Nucleus accumbens (tissue), 56 donors: ENCODE measurements around the gene CNTNAP5.
A peak's percentile ranks its signal among the peaks of the same experiment; 100 is the strongest.

Source experiments
- DNase-seq, 56 donors: peaks; one replicate each; lab custom pipeline; 2025; lab: John Stamatoyannopoulos, UW

CNTNAP5 gene

GRCh38 chr2:124025171-124025580, at the start of gene CNTNAP5:
TSS of gene CNTNAP5 (plus strand) at chr2:124025287. CDS start at chr2:124025651, 364 bp downstream.
- DNase-seq: peak in 43 of 56 donors; percentile 7 to 75 (median 39)

GRCh38 chr2:123976054-123976648, 48.9 kb upstream of the CNTNAP5 start:
- no peak for DNase-seq

GRCh38 chr2:123993728-123994323, 31.3 kb upstream of the CNTNAP5 start:
- peak in 3 of 56 donors; percentile 1 to 5 (median 2) for DNase-seq

GRCh38 chr2:123999681-124000080, 25.4 kb upstream of the CNTNAP5 start:
- DNase-seq: no peak

DNA sequence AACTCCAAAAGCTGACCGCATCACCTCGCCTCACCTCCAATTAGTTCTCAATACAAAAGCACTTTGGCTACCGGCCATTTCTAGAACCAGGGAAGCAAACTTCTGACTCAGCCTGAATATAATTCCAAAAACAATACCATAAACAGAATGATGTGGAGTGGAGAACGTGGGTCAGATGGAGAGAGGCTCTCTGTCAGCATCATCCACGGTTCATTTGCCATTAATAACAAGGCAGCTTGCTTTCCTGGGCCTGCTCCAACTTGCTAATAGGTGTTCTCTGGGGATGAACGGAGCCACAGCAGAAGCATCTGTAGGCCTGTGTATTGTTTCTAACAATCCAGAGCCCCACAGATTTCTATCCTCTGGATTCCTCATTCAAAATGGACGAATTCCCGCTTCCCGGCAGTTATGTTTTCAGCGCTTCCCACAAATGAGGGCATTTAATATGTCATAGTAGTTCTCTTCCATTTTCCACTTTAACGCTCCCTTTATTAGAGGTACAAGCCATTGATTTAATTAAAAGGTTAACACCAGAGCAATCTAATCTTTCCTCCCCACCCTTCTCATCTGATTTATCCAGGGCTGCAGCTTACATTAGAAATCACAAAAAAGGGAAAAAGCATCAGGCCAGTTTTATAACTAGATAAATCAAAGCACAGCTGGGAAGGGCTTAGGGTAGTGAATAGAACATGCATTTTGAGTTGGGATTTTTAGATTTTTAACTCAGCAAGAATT, 23.2 kb upstream of the CNTNAP5 start:
- no peak for DNase-seq

GRCh38 chr2:124018890-124019289, 6.2 kb upstream of the CNTNAP5 start:
- peak in 1 of 56 donors; percentile 20 for DNase-seq

DNA sequence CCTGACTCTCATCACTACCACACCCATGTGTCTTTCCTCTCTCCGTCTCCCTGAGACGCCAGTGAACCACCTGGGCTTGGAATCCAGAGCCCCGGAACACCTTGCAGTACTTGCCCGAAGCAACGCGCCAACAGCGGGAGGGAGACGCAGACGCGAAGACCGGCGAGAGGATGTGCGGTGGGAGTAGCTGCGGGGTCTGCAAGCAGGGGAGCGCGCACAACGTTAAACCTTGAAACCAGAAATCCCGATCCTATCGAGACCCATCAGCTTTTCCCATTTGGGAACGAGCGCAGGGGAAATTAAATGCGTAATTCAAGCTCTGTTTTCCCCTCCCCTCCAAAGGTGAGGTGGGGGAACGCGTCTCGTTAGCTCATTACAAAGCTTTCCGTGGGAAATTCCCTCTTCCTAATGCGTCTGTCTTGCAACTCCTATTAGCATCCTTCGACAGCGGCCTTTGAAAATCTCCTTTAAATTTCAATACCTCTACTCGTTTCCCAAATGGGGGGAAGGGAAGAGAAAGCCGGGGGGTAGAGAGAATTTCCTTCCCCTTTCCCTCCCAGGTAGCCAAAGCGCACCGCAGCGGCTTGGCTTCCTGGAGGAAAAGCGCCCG, 421 bp upstream of the CNTNAP5 start:
- DNase-seq: peak in 22 of 56 donors; percentile 4 to 51 (median 26)

DNA sequence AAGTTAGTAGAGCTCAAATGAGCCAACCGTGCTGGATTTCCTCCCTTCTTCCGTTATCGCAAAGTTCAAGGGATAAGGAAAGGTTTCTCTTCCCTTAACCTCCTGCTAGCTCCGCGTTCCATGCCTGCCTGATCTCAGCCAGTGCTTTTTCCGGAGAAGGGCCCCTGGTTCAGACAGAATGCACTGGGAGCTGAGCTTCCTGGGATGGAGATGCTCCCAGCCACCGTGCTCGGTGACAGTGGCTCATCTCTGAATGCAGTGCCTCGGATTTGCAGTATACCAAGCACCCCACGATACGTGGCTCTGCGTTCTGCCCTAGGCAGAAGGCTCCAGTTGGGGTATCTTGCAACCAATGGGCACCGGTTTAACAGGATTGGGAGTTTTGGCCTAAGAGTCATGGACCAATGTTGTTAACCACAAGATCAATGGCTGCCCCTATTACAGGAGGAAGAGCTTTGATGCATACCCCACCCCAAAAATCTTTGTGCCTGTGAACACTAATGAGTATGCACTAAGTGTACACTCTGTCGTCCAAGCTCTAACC, 876 bp downstream of the CNTNAP5 start:
- peak in 22 of 56 donors; percentile 2 to 51 (median 22) for DNase-seq

DNA sequence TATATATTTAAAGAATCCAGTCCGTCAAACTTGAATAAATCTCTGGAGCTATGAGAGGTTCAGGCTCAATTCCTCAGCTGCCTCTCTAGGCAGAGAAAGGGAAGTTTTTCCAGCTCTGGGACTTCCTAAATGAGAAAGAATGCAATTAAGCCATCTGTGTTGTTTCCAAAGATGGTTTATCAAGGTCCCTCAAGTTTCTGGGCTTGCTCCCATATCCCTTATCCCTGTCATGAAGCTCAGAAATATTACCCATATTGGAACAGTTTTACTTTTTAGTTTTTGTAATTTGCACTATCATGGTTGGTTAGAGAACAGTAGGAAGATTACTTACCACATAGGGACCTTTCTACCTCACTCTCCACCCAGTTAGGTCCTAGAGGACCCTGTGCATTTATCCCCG, 1.4 kb downstream of the CNTNAP5 start:
- DNase-seq: no peak

GRCh38 chr2:124027182-124027581, 2.1 kb downstream of the CNTNAP5 start:
- DNase-seq: peak in 21 of 56 donors; percentile 1 to 53 (median 24)

GRCh38 chr2:124032799-124033198, 7.7 kb downstream of the CNTNAP5 start:
- no peak for DNase-seq

- no peak for DNase-seq
Observed at GRCh38 chr2:124034265-124034664, 9.2 kb downstream of the CNTNAP5 start.

GRCh38 chr2:124035001-124035400, 9.9 kb downstream of the CNTNAP5 start:
- no peak for DNase-seq

DNA sequence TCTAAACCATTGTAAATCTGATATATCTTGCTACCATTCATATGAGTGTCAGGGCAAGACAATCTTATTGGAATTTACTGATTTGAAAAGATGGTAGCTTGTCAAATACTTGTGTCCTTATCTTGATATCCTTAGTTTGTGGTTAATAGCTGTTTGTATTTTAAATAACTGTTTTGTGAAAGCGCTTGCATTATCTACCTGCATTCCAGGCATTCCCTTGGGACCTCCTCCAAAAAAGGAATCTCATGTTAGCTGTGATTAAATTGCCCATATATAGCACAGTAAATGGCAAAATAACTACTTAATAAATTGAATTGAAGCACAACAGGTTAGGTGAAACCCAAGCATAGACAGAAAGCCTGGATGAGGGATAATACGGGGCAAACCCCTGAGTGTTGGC, 13.9 kb downstream of the CNTNAP5 start:
- no peak for DNase-seq

DNA sequence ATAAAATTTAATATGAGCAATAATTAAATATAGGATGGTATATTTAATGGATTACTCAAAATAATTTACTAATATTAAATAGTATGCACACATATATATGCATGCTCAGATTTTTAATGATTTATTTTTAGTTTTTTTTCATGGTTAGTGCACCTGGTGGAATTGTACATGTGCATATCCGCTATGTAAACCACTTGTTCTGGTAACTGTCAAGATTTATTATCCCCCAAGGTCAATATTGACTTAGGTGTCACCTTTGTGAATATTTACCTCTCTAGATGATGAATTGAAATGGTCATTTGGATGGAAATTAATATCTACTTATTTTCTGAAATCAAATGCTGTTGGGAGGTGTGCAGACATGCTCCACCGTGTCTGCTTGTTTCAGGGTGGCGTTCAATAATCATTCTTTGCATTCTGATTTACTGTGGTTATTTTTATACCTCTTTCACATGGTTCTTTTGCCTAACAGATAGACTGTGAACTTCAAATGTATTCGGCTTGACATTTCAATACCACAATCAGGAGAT, 14.7 kb downstream of the CNTNAP5 start:
- DNase-seq: no peak

DNA sequence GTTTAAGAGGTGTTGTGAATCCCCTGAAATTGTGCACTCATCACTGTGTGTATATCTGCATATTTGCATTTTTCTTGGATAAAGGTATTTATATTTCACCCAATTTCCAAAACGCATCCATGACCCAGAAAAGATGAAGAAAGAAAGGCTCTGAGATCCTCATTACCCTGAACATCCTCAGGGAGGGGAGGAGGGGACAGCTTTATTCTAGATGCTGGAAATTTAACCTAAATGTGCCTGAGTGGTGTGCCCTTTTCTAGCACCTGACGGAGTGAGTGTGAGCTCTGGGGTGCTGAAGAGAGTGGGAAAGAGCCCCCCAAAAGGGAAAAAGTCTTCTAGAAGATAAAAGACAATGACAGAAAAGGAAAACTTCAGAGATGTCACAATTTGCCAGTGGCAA, 20.8 kb downstream of the CNTNAP5 start:
- no peak for DNase-seq

- DNase-seq: no peak
Observed at GRCh38 chr2:124046332-124046731, 21.2 kb downstream of the CNTNAP5 start.

- DNase-seq: no peak
Observed at GRCh38 chr2:124048102-124048501, 23.0 kb downstream of the CNTNAP5 start.

DNA sequence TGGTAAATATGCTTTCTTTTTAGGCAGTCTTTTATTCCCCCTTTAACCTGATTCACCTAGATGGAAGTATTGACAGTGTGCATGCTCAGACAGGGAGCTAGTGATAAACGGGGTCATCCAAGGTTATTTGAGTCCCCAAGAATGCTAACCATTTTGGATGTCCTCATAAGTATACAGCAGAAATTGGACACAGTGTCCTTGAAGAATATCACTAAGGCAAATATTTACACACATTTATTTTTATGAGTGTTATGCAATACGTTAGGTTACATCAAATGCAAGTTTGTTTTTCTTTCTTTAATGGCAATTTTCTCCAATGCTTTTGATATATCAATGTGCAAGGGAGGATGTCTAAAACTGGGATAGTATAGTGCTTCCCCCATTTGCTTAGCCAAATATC, 23.6 kb downstream of the CNTNAP5 start:
- DNase-seq: no peak

- DNase-seq: peak in 8 of 56 donors; percentile 2 to 40 (median 23)
Observed at GRCh38 chr2:124049136-124049535, 24.0 kb downstream of the CNTNAP5 start.
